Skin epidermis (tissue), 12 donors: Measurements from ENCODE around the gene TACSTD2.
A peak's percentile ranks its signal among the peaks of the same experiment; 100 is the strongest.
"Not testable (repeated sequence)": the region's sequence is repeated elsewhere in the genome, so short reads cannot be mapped to it uniquely, and the experiment has no call there.

Source experiments
- H3K27ac ChIP-seq, 21 experiments: fragments of 200-600 bp; sonication (generic) in 11 of 21; one replicate each; pipeline ENCODE4 v1.5.0; 2020; ENCODE audit warnings: mild to moderate bottlenecking in 3 of 21, inconsistent platforms in 2 of 21, moderate library complexity in 2 of 21
- H3K4me3 ChIP-seq, 7 experiments: fragments of 200-600 bp; sonication (generic) in 2 of 7; one replicate each; pipeline ENCODE4 v1.5.0; 2020; ENCODE audit warnings: inconsistent platforms in 2 of 7, mild to moderate bottlenecking in 2 of 7, moderate library complexity in 1 of 7

The TACSTD2 gene

GRCh38 chr1:58591806-58592205, 14.8 kb upstream of the TACSTD2 start:
- no peak overlapping the region for H3K4me3 ChIP-seq
- peak overlapping the region in 2 of 21 experiments; percentile 20 to 46 for H3K27ac ChIP-seq

DNA sequence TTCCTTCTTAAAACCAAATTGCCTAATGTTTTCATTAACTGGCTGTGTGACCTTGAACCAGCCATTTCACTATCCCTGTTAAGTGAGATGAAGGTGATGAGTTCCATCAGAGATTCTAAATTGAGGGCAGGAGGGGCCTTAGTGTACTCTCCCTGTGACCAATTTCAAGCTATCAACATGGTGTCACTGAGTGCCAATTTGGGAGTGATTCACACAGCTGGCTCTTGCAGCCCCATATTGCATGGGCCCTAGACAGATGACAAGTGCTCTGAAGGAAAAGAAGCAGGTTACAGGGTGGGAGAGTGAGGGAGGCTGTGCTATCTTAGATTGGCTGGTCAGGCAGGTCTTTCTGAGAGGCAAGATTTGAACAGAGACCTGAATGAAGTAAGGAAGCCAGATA, 13.0 kb upstream of the TACSTD2 start:
- H3K27ac ChIP-seq: no peak overlapping the region
- no peak overlapping the region for H3K4me3 ChIP-seq

GRCh38 chr1:58588396-58588795, 11.3 kb upstream of the TACSTD2 start:
- Histone ChIP-seq H3K4me3 (no peak overlapping the region), H3K27ac (no peak overlapping the region)

DNA sequence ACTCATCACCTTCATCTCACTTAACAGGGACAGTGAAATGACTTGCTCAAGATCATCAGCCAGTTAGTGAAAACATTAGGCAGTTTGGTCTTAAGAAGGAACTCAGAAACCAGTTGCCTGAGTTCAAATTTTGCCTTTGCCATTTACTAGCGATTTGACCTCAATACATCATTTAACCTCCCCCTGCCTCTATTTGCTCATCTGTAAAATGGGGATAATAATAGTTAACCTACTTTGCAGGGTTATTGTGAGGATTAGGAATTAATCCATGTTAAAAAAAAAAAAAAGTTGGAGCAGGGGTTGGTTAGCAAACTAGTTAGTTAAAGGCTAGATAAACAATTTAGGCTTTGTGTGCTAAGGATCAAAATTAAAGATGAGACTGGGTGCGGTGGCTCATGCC, 10.6 kb upstream of the TACSTD2 start:
- Histone ChIP-seq H3K27ac (no peak overlapping the region), H3K4me3 (no peak overlapping the region)

DNA sequence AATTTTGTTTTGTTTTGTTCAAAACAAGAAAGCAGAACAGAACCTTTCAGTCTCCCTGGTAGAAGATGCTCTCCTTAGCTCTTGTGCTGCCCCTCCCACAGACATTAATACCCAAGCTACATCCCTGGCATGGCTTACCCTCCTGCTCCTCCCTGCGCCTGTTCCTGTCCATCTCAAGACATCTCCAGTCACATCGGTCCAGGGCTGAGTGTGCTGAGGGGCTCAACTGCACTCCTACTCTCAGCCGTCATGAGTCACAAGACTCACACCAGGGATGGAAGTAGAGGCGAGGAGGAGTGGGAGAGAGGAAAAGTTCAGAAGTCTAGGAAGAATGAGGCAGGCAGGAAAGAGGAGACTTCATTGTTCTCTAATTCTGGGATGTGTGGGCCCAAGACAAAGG, 9.2 kb upstream of the TACSTD2 start:
- no peak overlapping the region for H3K4me3 ChIP-seq
- no peak overlapping the region for H3K27ac ChIP-seq

- Histone ChIP-seq H3K4me3 (no peak overlapping the region), H3K27ac (peak overlapping the region in 13 of 21 experiments; percentile 3 to 85 (median 63))
Observed at GRCh38 chr1:58585581-58586151, 8.6 kb upstream of the TACSTD2 start.

- no peak overlapping the region for H3K4me3 ChIP-seq
- H3K27ac ChIP-seq: peak overlapping the region in 19 of 21 experiments; percentile 4 to 85 (median 65)
Observed at GRCh38 chr1:58585166-58585565, 8.1 kb upstream of the TACSTD2 start.

DNA sequence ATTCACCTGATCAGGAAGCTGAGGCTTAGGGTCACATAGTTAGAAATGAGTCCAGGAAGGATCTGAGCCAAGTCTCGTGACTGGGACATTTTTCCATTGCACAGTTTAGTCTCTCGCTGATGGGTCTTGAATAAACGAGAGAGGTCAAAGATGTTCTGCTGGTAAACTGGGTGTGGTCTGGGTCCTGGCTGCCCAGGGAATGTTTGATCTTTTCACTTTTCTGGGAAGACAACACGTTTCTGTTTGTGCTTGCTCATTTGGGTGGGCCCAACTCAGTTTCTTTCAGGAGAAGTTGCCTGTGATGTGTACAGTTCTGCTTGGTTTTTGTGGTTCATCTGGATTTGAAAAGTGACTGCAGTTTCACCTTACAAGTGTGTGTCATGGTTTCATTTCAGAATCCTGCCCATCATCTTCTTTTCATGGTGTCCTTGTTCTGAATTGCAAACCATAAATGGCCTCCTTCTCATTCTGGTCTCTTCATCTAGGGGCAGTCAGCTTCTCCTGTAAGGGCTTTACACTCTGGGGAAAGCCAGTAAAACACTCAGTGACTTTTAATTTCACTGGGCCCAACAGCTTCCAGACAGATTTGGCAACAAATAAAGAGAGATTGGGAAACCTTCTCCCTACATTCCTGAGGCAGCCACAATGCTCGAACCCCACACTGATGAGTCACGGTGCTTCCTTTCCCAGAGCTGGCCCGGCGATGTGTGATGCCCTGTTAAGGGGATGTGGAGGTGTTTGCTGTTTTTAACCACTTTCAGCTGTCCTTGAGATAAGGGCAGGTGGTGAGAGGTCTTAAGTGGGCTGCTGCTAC, 7.2 kb upstream of the TACSTD2 start:
- Histone ChIP-seq H3K27ac (peak overlapping the region in 20 of 21 experiments; percentile 32 to 85 (median 67)), H3K4me3 (no peak overlapping the region)

- H3K27ac ChIP-seq: peak overlapping the region in 16 of 21 experiments; percentile 21 to 85 (median 74)
- no peak overlapping the region for H3K4me3 ChIP-seq
Observed at GRCh38 chr1:58583496-58583895, 6.4 kb upstream of the TACSTD2 start.

GRCh38 chr1:58582143-58582542, 5.1 kb upstream of the TACSTD2 start:
- not testable (repeated sequence) for H3K4me3 ChIP-seq, H3K27ac ChIP-seq

DNA sequence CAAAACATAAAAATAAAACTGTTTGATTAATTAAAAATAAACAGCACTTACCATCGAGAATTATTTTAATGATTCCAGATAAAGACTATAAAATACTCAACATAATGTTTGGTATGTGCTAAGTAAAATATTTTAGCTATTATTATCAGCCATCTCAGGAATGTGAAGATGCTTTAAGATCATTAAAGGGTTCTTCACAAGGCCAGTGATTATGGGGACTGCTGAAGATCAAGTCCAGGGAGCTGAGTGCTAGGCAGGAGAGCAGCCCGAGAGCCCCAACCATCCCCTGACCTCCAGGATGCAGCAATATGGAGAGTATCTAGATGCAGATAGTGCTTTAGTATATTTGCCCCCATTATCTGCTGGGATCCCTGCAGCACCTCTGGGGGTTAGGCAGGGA, 4.6 kb upstream of the TACSTD2 start:
- H3K4me3 ChIP-seq: no peak overlapping the region
- H3K27ac ChIP-seq: no peak overlapping the region

- Histone ChIP-seq H3K27ac (peak overlapping the region in 1 of 21 experiments; percentile 42), H3K4me3 (no peak overlapping the region)
Observed at GRCh38 chr1:58580186-58580585, 3.1 kb upstream of the TACSTD2 start.

GRCh38 chr1:58577654-58578030, 590 bp upstream of the TACSTD2 start:
- Histone ChIP-seq H3K27ac (peak overlapping the region in 20 of 21 experiments; percentile 69 to 94 (median 86)), H3K4me3 (peak overlapping the region; percentile 38 to 64 (median 50))

DNA sequence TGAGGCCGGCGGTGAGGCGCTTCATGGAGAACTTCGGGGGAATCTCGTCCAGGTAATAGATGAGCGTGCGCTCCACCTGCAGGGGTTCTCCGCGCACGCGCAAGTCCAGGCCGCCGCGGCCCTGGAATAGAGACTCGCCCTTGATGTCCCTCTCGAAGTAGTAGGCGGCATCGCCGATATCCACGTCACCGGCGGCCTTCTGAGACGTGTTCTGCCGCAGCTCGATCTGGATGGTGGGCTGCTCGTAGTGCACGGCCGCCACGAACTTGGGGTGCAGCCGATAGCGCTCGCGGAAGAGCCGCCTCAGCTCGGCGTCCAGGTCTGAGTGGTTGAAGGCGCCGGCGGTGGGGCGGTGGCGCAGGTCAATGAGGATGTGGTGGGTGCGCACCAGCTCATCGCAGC, 726 bp downstream of the TACSTD2 start:
- Histone ChIP-seq H3K4me3 (peak overlapping the region; percentile 38 to 64 (median 50)), H3K27ac (peak overlapping the region; percentile 66 to 94 (median 86))

DNA sequence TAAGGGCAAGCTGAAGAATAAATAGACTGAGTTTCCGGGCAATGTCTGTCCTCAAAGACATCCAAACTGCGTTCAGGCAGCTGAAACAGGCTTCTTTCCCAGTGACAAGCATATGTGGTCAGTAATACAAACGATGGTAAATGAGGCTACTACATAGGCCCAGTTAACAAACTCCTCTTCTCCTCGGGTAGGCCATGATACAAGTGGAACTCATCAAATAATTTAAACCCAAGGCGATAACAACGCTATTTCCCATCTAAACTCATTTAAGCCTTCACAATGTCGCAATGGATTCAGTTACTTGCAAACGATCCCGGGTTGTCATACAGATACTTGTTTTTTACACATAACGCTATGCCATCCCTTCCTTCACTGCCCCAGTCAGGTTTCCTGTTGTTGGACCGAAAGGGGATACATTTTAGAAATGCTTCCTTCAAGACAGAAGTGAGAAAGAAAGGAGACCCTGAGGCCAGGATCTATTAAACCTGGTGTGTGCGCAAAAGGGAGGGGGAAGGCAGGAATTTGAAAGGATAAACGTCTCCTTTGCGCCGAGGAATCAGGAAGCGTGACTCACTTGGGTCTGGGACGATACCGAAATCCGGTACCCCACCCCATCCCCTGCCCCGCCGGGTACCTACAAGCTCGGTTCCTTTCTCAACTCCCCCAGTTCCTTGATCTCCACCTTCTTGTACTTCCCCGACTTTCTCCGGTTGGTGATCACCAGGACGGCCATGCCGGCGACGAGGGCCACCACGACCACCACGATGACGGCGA, 1.3 kb downstream of the TACSTD2 start:
- H3K4me3 ChIP-seq: peak overlapping the region; percentile 38 to 64 (median 50)
- peak overlapping the region; percentile 66 to 94 (median 86) for H3K27ac ChIP-seq

- peak overlapping the region in 6 of 7 experiments; percentile 38 to 64 (median 52) for H3K4me3 ChIP-seq
- peak overlapping the region in 16 of 21 experiments; percentile 24 to 94 (median 86) for H3K27ac ChIP-seq
Observed at GRCh38 chr1:58574816-58575215, 2.2 kb downstream of the TACSTD2 start.

DNA sequence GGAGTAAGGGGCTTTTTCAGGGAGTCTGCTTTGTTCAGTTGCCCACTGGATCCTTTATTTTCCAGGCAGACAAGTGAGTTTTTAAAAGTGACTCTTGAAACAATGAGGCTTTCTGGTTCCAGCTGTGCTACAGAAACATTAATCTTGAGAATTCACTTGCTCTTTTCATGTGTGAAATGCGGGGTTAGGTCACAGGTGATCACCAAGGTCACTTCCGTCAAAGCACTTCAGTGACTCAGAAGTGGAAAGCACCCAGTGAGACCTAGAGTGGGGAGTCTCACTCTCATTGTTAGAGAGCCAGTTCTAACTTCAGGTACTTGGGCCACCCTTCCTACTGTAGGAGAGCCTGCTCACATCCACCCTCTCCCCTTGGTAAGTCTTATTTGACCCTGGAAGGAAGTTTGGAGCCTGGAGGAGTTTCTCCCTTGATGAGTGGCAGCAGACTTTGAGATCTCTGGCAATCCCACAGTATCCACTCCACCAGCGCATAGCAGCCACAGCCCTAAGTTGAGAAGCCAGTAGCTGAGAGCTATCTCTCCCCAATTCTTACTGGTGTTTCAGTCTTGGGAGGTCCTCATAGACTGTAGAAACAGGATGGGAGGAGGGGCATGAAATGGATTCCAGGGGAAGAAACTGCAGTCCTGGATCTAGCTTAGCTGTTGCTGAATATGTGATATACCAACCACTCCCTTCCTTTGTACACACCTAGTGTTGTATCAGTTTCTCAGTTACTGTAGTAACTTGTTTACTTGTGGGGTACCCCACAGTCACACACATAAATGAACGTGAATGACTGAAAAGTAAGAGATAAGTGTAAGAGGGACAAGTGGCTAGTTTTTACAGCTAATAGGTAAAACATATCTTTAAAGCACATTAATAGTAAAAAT, 3.1 kb downstream of the TACSTD2 start:
- Histone ChIP-seq H3K4me3 (peak overlapping the region in 6 of 7 experiments; percentile 38 to 64 (median 52)), H3K27ac (peak overlapping the region in 18 of 21 experiments; percentile 11 to 93 (median 84))

GRCh38 chr1:58573138-58573537, 3.9 kb downstream of the TACSTD2 start:
- peak overlapping the region in 1 of 7 experiments; percentile 11 for H3K4me3 ChIP-seq
- peak overlapping the region in 15 of 21 experiments; percentile 10 to 92 (median 61) for H3K27ac ChIP-seq

DNA sequence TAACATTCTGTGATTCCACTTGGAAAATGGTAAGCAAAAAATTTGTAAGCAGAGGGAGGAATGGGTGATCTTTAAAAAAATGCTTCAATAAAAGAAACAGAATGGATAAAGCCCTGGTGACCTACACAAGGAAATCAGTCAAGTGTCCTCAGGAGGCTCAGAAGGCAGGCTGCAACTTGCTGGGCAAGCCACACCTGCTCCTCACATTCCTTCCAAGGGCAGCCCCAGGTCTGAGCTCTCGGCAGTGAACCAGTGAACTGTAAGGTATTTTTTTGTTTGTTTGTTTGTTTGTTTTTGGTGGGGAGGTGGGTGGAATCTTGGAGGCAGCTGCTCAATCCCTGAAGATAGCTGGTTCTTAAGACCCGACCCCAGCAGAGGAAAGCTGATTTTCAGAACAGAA, 4.4 kb downstream of the TACSTD2 start:
- Histone ChIP-seq H3K4me3 (peak overlapping the region in 1 of 7 experiments; percentile 11), H3K27ac (peak overlapping the region in 16 of 21 experiments; percentile 10 to 92 (median 56))
